ENCODE results near the gene MYO6.

DNA sequence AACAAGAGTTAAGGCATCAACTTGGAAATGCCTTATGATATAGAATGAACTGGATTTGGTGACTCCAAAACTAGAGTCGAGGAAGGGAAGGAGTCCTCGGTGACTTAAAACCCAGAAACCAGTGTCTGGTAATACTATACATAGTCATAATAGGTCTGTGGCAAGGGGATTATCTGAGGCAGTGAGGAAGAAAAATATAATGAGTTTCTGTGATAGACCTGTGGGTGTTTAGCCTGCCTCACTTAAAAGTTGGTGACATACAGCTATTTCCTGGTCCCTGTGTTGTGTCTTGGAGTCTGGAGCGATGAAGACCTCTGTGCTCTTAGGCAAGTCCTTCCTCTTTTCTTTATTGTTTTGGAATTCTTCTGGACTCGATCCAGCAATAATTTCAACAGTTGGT, 5.1 kb upstream of the MYO6 start:
- TF ChIP-seq, protein P1, sequence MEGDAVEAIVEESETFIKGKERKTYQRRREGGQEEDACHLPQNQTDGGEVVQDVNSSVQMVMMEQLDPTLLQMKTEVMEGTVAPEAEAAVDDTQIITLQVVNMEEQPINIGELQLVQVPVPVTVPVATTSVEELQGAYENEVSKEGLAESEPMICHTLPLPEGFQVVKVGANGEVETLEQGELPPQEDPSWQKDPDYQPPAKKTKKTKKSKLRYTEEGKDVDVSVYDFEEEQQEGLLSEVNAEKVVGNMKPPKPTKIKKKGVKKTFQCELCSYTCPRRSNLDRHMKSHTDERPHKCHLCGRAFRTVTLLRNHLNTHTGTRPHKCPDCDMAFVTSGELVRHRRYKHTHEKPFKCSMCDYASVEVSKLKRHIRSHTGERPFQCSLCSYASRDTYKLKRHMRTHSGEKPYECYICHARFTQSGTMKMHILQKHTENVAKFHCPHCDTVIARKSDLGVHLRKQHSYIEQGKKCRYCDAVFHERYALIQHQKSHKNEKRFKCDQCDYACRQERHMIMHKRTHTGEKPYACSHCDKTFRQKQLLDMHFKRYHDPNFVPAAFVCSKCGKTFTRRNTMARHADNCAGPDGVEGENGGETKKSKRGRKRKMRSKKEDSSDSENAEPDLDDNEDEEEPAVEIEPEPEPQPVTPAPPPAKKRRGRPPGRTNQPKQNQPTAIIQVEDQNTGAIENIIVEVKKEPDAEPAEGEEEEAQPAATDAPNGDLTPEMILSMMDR (IDR thresholded peaks at IDR 0.05), result no peak
- TF ChIP-seq ZFX (IDR thresholded peaks at IDR 0.05; ENCODE audit: borderline replicate concordance), result no peak

All from 22Rv1 (cell line).